HG02852 (cell line): ENCODE data around the gene BMP5.
"Not testable (repeated sequence)": the region's sequence is repeated elsewhere in the genome, so short reads cannot be mapped to it uniquely, and the experiment has no call there.

Source experiments
- ATAC-seq: cut with Tn5 transposase; IDR thresholded peaks from one replicate; pipeline ENCODE4 v1.9.1; 2021; ENCODE audit warnings: mild to moderate bottlenecking, moderate library complexity; ENCODE audit not compliant: unreplicated experiment

BMP5 gene

DNA sequence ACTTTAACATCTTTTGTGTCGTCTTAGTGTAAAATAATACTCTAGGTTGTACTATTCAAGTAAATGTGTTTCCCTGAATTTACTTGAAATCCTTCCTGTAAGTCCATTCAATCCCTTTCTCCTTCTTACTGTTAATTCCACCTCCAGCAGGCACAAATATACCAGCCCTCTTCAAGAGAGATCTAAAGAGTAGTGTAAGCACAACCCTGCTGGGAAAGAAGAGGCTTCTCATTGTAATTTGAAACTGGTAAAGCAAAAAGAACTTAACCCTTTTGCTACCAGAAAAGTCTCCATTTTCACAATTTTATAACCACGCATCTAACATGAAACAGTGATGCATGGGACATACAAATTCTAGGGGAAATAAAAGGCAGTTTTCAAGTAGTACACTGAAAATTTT is at the start of gene BMP5:
BMP5 (minus strand) TSS at position 191 of the 400 bp plus-strand sequence. CDS start 725 bp downstream, outside the sequence.
- no peak for ATAC-seq

DNA sequence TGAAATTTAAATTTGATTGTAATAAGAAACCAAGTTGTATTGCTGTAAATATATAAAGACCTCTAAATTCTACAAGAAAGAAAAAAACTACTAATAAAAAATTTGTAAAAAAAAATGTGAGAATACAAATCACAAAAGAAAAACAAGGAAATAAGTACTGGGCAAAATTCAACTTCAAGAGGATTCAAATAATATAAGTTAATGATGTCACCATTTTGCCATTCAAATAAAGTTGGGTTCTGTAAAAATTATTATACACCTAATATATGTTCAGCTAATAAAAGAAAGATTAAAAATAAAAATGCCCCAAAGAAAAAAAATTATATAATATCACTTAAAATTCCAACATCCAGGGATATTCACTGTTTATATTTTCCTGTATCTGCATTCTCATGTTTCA is 47.0 kb upstream of the BMP5 start:
- ATAC-seq: no peak

- no peak for ATAC-seq
Observed at GRCh38 chr6:55919716-55920308, 44.4 kb upstream of the BMP5 start.

DNA sequence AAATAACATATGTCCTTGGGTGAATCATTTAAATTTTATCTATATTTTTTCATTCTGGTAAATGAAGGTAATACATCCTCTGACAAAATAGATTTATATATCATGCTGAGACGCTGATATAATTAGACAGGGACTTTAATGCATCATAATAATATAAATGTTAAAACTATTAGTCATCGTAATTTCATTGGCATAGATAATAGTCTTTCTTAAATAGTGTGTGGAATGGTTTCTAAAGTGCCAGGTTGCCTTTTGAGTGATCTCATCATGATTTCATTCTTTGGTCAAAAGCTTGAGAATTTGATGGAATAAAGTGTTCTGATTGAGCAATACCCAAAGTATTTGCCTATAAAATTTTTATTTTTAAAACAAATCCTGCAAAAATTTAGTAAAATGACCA is 43.2 kb upstream of the BMP5 start:
- no peak for ATAC-seq

- ATAC-seq: no peak
Observed at GRCh38 chr6:55917751-55918415, 42.5 kb upstream of the BMP5 start.

- ATAC-seq: no peak
Observed at GRCh38 chr6:55916188-55916587, 40.8 kb upstream of the BMP5 start.

GRCh38 chr6:55913228-55914195 is 38.1 kb upstream of the BMP5 start:
- ATAC-seq: no peak

DNA sequence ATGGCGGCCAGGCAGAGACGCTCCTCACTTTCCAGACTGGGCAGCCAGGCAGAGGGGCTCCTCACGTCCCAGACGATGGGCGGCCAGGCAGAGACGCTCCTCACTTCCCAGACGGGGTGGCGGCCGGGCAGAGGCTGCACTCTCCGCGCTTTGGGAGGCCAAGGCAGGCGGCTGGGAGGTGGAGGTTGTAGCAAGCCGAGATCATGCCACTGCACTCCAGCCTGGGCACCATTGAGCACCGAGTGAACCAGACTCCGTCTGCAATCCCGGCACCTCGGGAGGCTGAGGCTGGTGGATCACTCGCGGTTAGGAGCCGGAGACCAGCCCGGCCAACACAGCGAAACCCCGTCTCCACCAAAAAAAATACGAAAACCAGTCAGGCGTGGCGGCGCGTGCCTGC is 35.1 kb upstream of the BMP5 start:
- ATAC-seq: not testable (repeated sequence)

DNA sequence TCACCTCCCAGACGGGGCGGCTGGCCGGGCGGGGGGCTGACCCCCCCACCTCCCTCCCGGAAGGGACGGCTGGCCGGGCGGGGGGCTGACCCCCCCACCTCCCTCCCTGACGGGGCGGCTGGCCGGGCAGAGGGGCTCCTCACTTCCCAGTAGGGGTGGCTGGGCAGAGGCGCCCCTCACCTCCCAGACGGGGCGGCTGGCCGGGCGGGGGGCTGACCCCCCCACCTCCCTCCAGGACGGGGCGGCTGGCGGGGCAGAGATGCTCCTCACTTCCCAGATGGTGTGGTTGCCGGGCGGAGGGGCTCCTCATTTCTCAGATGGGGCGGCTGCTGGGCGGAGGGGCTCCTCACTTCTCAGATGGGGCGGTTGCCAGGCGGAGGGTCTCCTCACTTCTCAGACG is 34.5 kb upstream of the BMP5 start:
- ATAC-seq: not testable (repeated sequence)

- no peak for ATAC-seq
Observed at GRCh38 chr6:55902796-55903195, 27.4 kb upstream of the BMP5 start.

- ATAC-seq: no peak
Observed at GRCh38 chr6:55901765-55902270, 26.4 kb upstream of the BMP5 start.

DNA sequence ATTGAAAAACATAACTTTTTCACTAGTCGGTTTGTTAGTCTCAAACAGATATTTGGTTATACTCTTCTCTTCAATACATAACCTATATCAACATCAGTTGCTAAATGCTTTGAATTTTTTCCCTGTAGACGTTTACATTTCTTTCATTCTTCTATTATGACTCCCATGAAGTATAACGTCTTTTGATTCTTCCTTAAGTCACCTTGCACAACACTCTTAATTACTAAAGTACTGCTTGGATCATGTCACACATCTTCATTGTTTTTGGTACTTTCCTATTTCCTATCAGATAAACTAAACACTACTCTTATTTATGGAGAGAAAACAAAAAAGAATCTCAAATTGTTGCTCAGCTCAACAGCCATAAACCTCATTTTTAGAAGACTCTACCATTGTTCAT is 23.0 kb upstream of the BMP5 start:
- ATAC-seq: no peak

- no peak for ATAC-seq
Observed at GRCh38 chr6:55897346-55897745, 22.0 kb upstream of the BMP5 start.

- ATAC-seq: no peak
Observed at GRCh38 chr6:55895972-55896730, 20.8 kb upstream of the BMP5 start.

- ATAC-seq: no peak
Observed at GRCh38 chr6:55892749-55893357, 17.5 kb upstream of the BMP5 start.

GRCh38 chr6:55888917-55889316 is 13.5 kb upstream of the BMP5 start:
- ATAC-seq: peak; percentile 85

GRCh38 chr6:55886185-55886836 is 10.9 kb upstream of the BMP5 start:
- ATAC-seq: no peak

- no peak for ATAC-seq
Observed at GRCh38 chr6:55882718-55883569, 7.6 kb upstream of the BMP5 start.

GRCh38 chr6:55877283-55877682 is 1.9 kb upstream of the BMP5 start:
- ATAC-seq: no peak
